CD14-positive monocyte (primary cell): ENCODE measurements around the gene FEZF1. TPM values are rescaled to one million over a fixed set of nuclear protein-coding genes. Genes with fewer than 3 reads are reported as not detected.

ENCODE experiments used
- DNase-seq, 3 donors: peaks; one replicate each; pipeline ENCODE4 v3.0.0-alpha.2; 2011 to 2022
- H2AFZ ChIP-seq: 2 replicates; pipeline ENCODE4 v1.6.0; 2012; ENCODE audit warnings: mild to moderate bottlenecking, low read depth, low read length, inconsistent platforms; ENCODE audit not compliant: insufficient read depth, poor library complexity, severe bottlenecking
- H3K27ac ChIP-seq, 2 donors: 1 replicate in 1 of 2; 2 replicates in 1 of 2; pipeline ENCODE4 v1.5.1; 2012 to 2013; ENCODE audit warnings: low read length in 2 of 2, control low read depth in 1 of 2, inconsistent platforms in 1 of 2, low read depth in 1 of 2, mild to moderate bottlenecking in 1 of 2
- H3K27me3 ChIP-seq, 2 donors: one replicate each; pipeline versions ENCODE4 v1.6.0 to v1.6.1; 2011 to 2013; ENCODE audit warnings: low read length in 2 of 2; ENCODE audit not compliant: control insufficient read depth in 2 of 2, insufficient read depth in 2 of 2
- H3K36me3 ChIP-seq, 2 donors: replicated peaks in 1 of 2; 1 replicate in 1 of 2; 2 replicates in 1 of 2; pipeline versions ENCODE4 v1.5.1 to v1.6.1; 2012 to 2013; ENCODE audit warnings: low read length in 2 of 2, control low read depth in 1 of 2, inconsistent platforms in 1 of 2, mild to moderate bottlenecking in 1 of 2; ENCODE audit not compliant: insufficient read depth in 2 of 2, control insufficient read depth in 1 of 2
- H3K4me1 ChIP-seq, 2 donors: 1 replicate in 1 of 2; 2 replicates in 1 of 2; pipeline versions ENCODE4 v1.5.1 to v1.6.1; 2012 to 2013; ENCODE audit warnings: low read length in 2 of 2, control low read depth in 1 of 2, inconsistent platforms in 1 of 2, mild to moderate bottlenecking in 1 of 2, moderate library complexity in 1 of 2; ENCODE audit not compliant: insufficient read depth in 2 of 2, control insufficient read depth in 1 of 2
- H3K4me2 ChIP-seq: replicated peaks from 2 replicates; pipeline ENCODE3; 2012; ENCODE audit warnings: low read length, moderate library complexity, mild to moderate bottlenecking; ENCODE audit not compliant: poor library complexity, severe bottlenecking; ENCODE audit errors: extremely low read depth
- H3K4me3 ChIP-seq, 3 experiments: fragments of 200-600 bp in 1 of 3; sonication (generic) in 1 of 3; replicated peaks in 1 of 3; 1 replicate in 2 of 3; 2 replicates in 1 of 3; pipeline ENCODE4 v1.5.1; 2011 to 2013; ENCODE audit warnings: low read length in 3 of 3, mild to moderate bottlenecking in 3 of 3, control low read depth in 2 of 3, low read depth in 2 of 3, inconsistent platforms in 1 of 3, moderate library complexity in 1 of 3
- H3K79me2 ChIP-seq: 2 replicates; pipeline ENCODE4 v1.6.0; 2012; ENCODE audit warnings: mild to moderate bottlenecking, control low read depth, inconsistent platforms, low read length, moderate library complexity; ENCODE audit not compliant: insufficient read depth
- H3K9ac ChIP-seq: 2 replicates; pipeline ENCODE4 v1.6.0; 2017; ENCODE audit warnings: low read length, mild to moderate bottlenecking; ENCODE audit not compliant: insufficient read depth, poor library complexity, severe bottlenecking
- H3K9me3 ChIP-seq, 2 donors: replicated peaks in 1 of 2; 1 replicate in 1 of 2; 2 replicates in 1 of 2; pipeline versions ENCODE4 v1.5.1 to v1.6.1; 2012 to 2013; ENCODE audit warnings: low read length in 2 of 2, control low read depth in 1 of 2; ENCODE audit not compliant: control insufficient read depth in 1 of 2, insufficient read depth in 1 of 2
- H4K20me1 ChIP-seq: 2 replicates; pipeline ENCODE4 v1.6.0; 2012; ENCODE audit warnings: mild to moderate bottlenecking, low read length, control low read depth, moderate library complexity; ENCODE audit not compliant: insufficient read depth
- H3K27ac Mint-ChIP-seq, 7 donors: one replicate each; pipeline ENCODE4 v1.8.0; 2020; ENCODE audit warnings: mild to moderate bottlenecking in 7 of 7, mixed read lengths in 7 of 7, moderate library complexity in 6 of 7, inconsistent platforms in 2 of 7
- H3K27me3 Mint-ChIP-seq, 3 donors: one replicate each; pipeline ENCODE4 v1.8.0; 2021 to 2022; ENCODE audit warnings: low read depth in 3 of 3, mild to moderate bottlenecking in 3 of 3, mixed read lengths in 3 of 3, moderate library complexity in 3 of 3, inconsistent platforms in 1 of 3
- H3K36me3 Mint-ChIP-seq, 2 donors: one replicate each; pipeline ENCODE4 v1.8.0; 2020; ENCODE audit warnings: mixed read lengths in 2 of 2, inconsistent platforms in 1 of 2, mild to moderate bottlenecking in 1 of 2
- H3K4me1 Mint-ChIP-seq: one replicate; pipeline ENCODE4 v1.8.0; 2020; ENCODE audit warnings: mild to moderate bottlenecking, mixed read lengths
- H3K4me3 Mint-ChIP-seq, 2 donors: one replicate each; pipeline ENCODE4 v1.8.0; 2020; ENCODE audit warnings: mild to moderate bottlenecking in 2 of 2, mixed read lengths in 2 of 2, moderate library complexity in 1 of 2
- H3K9me3 Mint-ChIP-seq, 7 donors: one replicate each; pipeline ENCODE4 v1.8.0; 2020 to 2022; ENCODE audit warnings: mixed read lengths in 7 of 7, mild to moderate bottlenecking in 6 of 7, moderate library complexity in 6 of 7, inconsistent platforms in 2 of 7
- WGBS: methylation state at CpG from one replicate; pipeline ENCODE4 v1.1.5; 2013; ENCODE audit warnings: missing lambda C conversion rate; ENCODE audit not compliant: insufficient coverage; 5-methylcytosine and 5-hydroxymethylcytosine counted together
- intact Hi-C, 2 donors: fragments of 100-400 bp; cut with micrococcal nuclease; formaldehyde crosslinking; loops; one replicate each; pipeline versions ENCODE4 v1.15.0 to v1.15.1; 2023
- polyA plus RNA-seq, 3 donors: library from polyadenylated mRNA; depleted of rRNA in 1 of 3; unstranded in 2 of 3; stranded (reverse) in 1 of 3; fragments of 300-500 nt in 2 of 3; fragments of >200 nt in 1 of 3; fragmentation: Illumina TruSeq in 2 of 3; gene quantifications; 1 replicate in 2 of 3; 2 replicates in 1 of 3; pipeline ENCODE4 v1.2.3, GENCODE V29; 2012 to 2021
- TF ChIP-seq, protein P1 (sequence below): fragments of 200-600 bp; IDR thresholded peaks from one replicate; pipeline ENCODE4 v1.8.0; 2022; ENCODE audit warnings: antibody characterized with exemption, mild to moderate bottlenecking

FEZF1 gene
- polyA plus RNA-seq, 3 donors: not detected

DNA sequence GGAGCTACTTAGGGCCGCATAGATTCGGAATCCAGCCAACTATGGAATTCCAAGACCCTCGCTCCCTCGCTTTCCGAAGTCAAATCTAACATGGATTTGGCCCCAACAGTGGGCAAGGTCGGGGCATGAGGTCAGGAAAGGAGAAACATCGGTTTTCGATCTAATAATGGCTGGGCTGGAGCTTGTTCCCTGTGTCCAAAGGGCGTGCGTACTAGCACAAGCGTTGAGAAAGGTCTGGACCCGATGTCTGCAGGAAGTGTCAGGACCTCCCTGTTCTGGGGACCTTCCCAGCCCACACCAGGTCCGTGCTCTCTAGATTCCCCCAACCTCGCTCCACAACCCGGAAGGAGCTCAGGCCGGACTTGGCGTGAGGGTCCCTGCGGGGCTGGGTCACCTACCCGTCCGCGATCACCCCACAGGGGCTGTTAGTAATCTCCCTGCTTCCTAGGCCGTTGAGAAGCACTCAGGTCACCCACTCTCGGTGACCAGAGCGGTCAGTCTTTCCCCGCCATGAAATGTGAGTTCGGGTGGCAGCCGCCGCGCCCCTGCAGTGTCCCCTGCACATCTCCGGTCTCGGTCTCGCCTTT is 4.8 kb downstream of the FEZF1 start:
- no peak for DNase-seq
- H3K4me1 ChIP-seq: no peaks in the 10 kb centered on the region
- H3K9me3 ChIP-seq: peaks cover 0 to 44% of the 10 kb centered on the region in 2 donors
- H3K4me3 Mint-ChIP-seq: peak overlapping the region in 1 of 2 donors; percentile 77
- no peaks in the 10 kb centered on the region for H3K4me1 Mint-ChIP-seq
- peaks cover 55 to 72% of the 10 kb centered on the region in 2 donors for H3K27me3 ChIP-seq
- H3K9ac ChIP-seq: no peak overlapping the region
- no peak overlapping the region for H3K27ac Mint-ChIP-seq
- H4K20me1 ChIP-seq: no peaks in the 10 kb centered on the region
- no peak overlapping the region for H3K4me2 ChIP-seq
- no peaks in the 10 kb centered on the region for H3K79me2 ChIP-seq
- WGBS: 14% methylated on average over 31 of the region's 32 CpGs
- no peak overlapping the region for H2AFZ ChIP-seq
- H3K27ac ChIP-seq: no peak overlapping the region
- intact Hi-C loops: no loop called here
- peaks cover 4 to 39% (median 19%) of the 10 kb centered on the region in 7 donors for H3K9me3 Mint-ChIP-seq
- no peak overlapping the region for H3K4me3 ChIP-seq
- peaks cover 0 to 3% of the 10 kb centered on the region in 2 donors for H3K36me3 Mint-ChIP-seq
- TF ChIP-seq, protein P1, sequence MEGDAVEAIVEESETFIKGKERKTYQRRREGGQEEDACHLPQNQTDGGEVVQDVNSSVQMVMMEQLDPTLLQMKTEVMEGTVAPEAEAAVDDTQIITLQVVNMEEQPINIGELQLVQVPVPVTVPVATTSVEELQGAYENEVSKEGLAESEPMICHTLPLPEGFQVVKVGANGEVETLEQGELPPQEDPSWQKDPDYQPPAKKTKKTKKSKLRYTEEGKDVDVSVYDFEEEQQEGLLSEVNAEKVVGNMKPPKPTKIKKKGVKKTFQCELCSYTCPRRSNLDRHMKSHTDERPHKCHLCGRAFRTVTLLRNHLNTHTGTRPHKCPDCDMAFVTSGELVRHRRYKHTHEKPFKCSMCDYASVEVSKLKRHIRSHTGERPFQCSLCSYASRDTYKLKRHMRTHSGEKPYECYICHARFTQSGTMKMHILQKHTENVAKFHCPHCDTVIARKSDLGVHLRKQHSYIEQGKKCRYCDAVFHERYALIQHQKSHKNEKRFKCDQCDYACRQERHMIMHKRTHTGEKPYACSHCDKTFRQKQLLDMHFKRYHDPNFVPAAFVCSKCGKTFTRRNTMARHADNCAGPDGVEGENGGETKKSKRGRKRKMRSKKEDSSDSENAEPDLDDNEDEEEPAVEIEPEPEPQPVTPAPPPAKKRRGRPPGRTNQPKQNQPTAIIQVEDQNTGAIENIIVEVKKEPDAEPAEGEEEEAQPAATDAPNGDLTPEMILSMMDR: no peak
- H3K27me3 Mint-ChIP-seq: peaks cover 64 to 78% (median 72%) of the 10 kb centered on the region in 3 donors
- H3K36me3 ChIP-seq: no peaks in the 10 kb centered on the region

DNA sequence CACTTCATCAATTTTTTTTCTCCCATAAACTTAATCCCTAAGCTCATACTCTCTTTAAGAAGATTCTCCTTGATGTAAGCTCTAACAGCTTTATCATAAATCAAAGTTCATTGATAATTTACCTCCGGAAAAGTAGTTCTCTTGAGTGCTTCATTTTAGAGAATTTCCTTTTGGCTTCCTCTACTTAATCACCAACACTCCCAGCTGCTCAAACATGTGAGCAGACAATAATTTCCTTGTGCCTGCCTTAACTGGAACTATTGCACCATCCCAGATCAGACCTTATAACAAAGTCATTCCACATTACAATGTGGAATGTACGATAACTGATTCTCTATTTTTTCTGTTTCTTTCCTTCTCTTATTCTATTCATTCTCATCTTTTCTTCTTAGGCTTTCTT is 5.9 kb downstream of the FEZF1 start:
- peaks cover 44 to 61% of the 10 kb centered on the region in 2 donors for H3K27me3 ChIP-seq
- H3K9ac ChIP-seq: no peak overlapping the region
- peaks cover 0 to 35% of the 10 kb centered on the region in 2 donors for H3K9me3 ChIP-seq
- Mint-ChIP-seq H3K27ac (no peak overlapping the region), H3K36me3 (peaks cover 0 to 3% of the 10 kb centered on the region in 2 donors), H3K4me1 (no peaks in the 10 kb centered on the region), H3K9me3 (peaks cover 4 to 33% (median 19%) of the 10 kb centered on the region in 7 donors), H3K27me3 (peaks cover 53 to 67% (median 61%) of the 10 kb centered on the region in 3 donors), H3K4me3 (peak overlapping the region in 1 of 2 donors; percentile 43)
- DNase-seq: no peak
- intact Hi-C loops: no loop called here
- H3K4me3 ChIP-seq: no peak overlapping the region
- H2AFZ ChIP-seq: no peak overlapping the region
- no peaks in the 10 kb centered on the region for H3K79me2 ChIP-seq
- TF ChIP-seq, protein P1: no peak
- no peak overlapping the region for H3K27ac ChIP-seq
- no peak overlapping the region for H3K4me2 ChIP-seq
- 92% methylated on average over 1 of the region's 2 CpGs for WGBS
- H4K20me1 ChIP-seq: no peaks in the 10 kb centered on the region
- H3K4me1 ChIP-seq: no peaks in the 10 kb centered on the region
- H3K36me3 ChIP-seq: no peaks in the 10 kb centered on the region
